Glutamatergic neuron (in vitro differentiated cells): ENCODE results near the gene PLCB4. TPM values are rescaled to one million over a fixed set of nuclear protein-coding genes. Genes with fewer than 3 reads are reported as not detected.

Experiments used
- DNase-seq: peaks from one replicate; pipeline ENCODE4 v3.0.0; 2022
- H3K27ac Mint-ChIP-seq: one replicate; pipeline ENCODE4 v1.8.0; 2020; ENCODE audit warnings: mild to moderate bottlenecking, mixed read lengths, inconsistent platforms; ENCODE audit not compliant: unreplicated experiment
- H3K27me3 Mint-ChIP-seq: one replicate; pipeline ENCODE4 v1.8.0; 2020; ENCODE audit warnings: mild to moderate bottlenecking, moderate library complexity, mixed read lengths, inconsistent platforms; ENCODE audit not compliant: unreplicated experiment
- H3K36me3 Mint-ChIP-seq: one replicate; pipeline ENCODE4 v1.8.0; 2020; ENCODE audit warnings: mild to moderate bottlenecking, mixed read lengths, inconsistent platforms; ENCODE audit not compliant: unreplicated experiment
- H3K4me1 Mint-ChIP-seq: one replicate; pipeline ENCODE4 v1.8.0; 2020; ENCODE audit warnings: mild to moderate bottlenecking, low read depth, mixed read lengths, inconsistent platforms; ENCODE audit not compliant: unreplicated experiment
- H3K4me3 Mint-ChIP-seq: one replicate; pipeline ENCODE4 v1.8.0; 2020; ENCODE audit warnings: mild to moderate bottlenecking, mixed read lengths, inconsistent platforms; ENCODE audit not compliant: unreplicated experiment
- H3K9me3 Mint-ChIP-seq: one replicate; pipeline ENCODE4 v1.8.0; 2020; ENCODE audit warnings: mild to moderate bottlenecking, moderate library complexity, mixed read lengths, inconsistent platforms; ENCODE audit not compliant: unreplicated experiment
- CTCF ChIP-seq: fragments of 200-600 bp; sonication (generic); IDR thresholded peaks from one replicate; pipeline ENCODE4 v1.5.0; 2021; ENCODE audit not compliant: partially characterized antibody, unreplicated experiment
- total RNA-seq: library from RNA; stranded (reverse); fragmentation: NEBNext Ultra II Directional; extraction: Animal tissue kit (Norgen Biotek cat#: 25700); gene quantifications from one replicate; pipeline ENCODE4 v1.2.1, GENCODE V29; 2021; ENCODE audit not compliant: unreplicated experiment

The PLCB4 gene
- total RNA-seq, 1 donor from 2014 or later: 28.9 TPM

DNA sequence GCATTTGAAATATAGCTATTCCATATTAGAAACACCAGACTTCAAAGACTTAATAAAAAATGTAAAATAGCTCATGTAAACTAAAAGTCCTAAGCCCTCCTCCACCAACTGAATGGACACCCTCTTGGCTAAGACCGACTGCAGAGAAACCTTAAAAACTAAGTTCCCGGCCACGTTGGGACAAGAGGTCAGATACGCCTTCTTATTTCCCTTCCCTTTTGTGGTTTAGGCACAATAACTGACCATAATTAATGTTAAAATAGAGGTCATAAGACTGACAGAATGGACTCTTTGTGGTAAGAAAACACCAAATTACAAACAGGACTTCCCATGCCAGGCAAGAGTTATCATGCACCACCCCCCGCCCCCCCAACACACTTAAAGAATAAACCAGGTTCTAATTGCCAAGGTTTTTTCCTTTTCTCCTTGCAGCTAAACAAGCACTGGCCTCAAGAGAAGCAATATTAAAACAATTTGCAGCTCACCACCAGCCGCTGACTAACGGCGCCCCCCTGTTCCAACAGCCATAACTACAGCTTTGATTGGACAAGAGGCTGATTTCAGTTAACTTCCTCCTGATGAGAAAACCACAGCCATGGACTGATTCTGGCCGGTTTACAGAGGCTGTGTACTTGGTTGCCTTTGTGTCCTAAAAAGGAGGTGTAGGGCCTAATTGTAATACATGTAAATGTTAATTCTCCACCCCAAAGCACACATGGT, 434.8 kb downstream of the PLCB4 start:
- DNase-seq: peak; percentile 41
- Mint-ChIP-seq H3K36me3 (no peaks in the 10 kb centered on the region), H3K9me3 (peaks cover 3% of the 10 kb centered on the region), H3K4me3 (no peak overlapping the region), H3K27me3 (peaks cover 10% of the 10 kb centered on the region), H3K4me1 (peaks cover 3% of the 10 kb centered on the region), H3K27ac (no peak overlapping the region)
- TF ChIP-seq CTCF: no peak

DNA sequence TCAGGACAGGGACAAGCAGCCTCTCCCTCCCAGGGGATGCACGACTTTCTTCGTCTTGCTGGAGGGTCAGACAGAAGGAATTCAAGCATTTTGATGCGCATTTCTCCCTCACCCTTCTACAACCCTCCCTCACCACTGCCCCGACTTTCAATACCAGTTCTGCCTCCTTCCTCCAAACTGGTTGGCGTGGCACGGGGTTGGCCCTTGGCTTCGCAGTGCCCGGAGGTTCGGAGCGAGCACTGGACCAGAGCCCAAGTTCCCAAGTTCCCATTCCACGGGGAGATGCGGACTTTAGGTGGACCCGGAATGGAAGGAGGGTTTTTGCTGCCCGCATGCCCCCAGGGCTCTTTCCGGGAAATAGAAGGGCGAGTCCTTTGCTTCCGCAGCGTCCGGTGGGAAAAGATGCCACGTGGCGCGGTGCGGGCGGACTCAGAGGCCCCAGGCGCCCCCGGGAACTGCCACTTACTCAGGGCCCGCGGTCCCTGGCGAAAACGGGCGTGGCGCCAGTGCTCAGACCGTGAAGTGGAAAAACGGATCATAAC, 437.5 kb downstream of the PLCB4 start:
- H3K4me3 Mint-ChIP-seq: peak overlapping the region; percentile 57
- peaks cover 10% of the 10 kb centered on the region for H3K27me3 Mint-ChIP-seq
- H3K36me3 Mint-ChIP-seq: no peaks in the 10 kb centered on the region
- peak; percentile 32 for DNase-seq
- peaks cover 3% of the 10 kb centered on the region for H3K4me1 Mint-ChIP-seq
- H3K27ac Mint-ChIP-seq: no peak overlapping the region
- peaks cover 5% of the 10 kb centered on the region for H3K9me3 Mint-ChIP-seq
- no peak for TF ChIP-seq CTCF

DNA sequence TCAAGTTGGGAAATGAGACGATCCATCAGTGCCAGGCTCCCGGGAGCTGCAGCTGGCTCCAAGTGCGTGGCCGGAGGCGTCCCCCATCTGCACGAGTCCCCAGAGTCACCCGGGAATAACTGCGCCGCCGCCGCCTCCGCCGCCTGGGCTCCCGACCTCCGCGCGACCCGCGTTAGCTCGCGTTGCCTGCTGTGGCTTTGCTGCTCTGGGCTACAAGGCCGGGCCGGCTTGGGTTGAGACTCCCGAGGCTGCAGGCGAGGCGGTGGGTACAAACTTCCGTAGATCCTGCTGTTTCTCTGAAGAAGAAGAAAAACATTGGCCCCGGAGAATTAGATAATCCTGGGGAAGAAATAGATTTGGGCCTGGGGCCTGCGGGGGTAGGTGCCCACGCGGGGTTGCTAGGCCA, 438.1 kb downstream of the PLCB4 start:
- peak; percentile 76 for DNase-seq
- peak overlapping the region; percentile 65 for H3K4me3 Mint-ChIP-seq

DNA sequence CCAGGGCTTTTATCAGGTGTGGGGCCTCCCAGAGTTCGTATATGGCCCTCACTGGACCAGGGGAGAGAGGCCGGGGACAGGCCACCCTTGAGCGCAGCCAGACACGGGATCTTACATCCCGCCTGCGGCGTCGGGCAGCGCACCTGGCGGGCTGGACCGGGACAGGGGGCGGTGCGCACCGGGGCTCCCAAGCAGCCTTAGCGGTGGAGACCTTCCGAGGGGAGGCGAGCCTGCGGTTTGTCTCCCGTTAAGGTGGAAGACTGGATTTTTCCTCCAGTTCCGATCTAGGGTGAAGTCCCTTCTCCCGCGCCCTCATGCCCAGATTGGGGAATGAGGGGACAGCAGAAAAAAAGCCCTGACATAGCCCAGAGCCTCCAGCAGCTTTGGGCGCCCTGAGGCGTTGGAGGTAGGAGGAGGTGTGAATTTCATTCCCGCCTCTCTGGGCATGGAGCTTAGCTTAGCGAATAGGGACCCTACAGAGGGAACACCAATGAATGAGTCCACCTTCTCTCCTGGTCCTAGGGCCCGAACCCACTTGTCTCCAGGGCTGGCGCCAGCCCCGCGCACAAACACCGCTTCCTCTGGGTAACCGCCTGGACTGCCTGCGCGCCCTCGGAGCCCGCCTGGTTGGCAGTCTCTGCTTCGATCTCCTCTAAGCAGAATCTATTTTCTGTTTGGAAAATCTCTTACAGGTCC, 438.8 kb downstream of the PLCB4 start:
- DNase-seq: peak; percentile 28
- peaks cover 5% of the 10 kb centered on the region for H3K9me3 Mint-ChIP-seq
- no peaks in the 10 kb centered on the region for H3K36me3 Mint-ChIP-seq
- H3K4me1 Mint-ChIP-seq: peaks cover 3% of the 10 kb centered on the region
- no peak for TF ChIP-seq CTCF
- peaks cover 10% of the 10 kb centered on the region for H3K27me3 Mint-ChIP-seq
- peak overlapping the region; percentile 38 for H3K4me3 Mint-ChIP-seq
- no peak overlapping the region for H3K27ac Mint-ChIP-seq

More for the DNA sequence above, 438.1 kb downstream of the PLCB4 start:
- Mint-ChIP-seq H3K27ac (no peak overlapping the region), H3K4me1 (peaks cover 3% of the 10 kb centered on the region), H3K36me3 (no peaks in the 10 kb centered on the region), H3K9me3 (peaks cover 5% of the 10 kb centered on the region), H3K27me3 (peaks cover 10% of the 10 kb centered on the region)
- no peak for TF ChIP-seq CTCF
